Activated naive CD4-positive, alpha-beta T cell treated with anti-CD3 and anti-CD28 coated beads, Interleukin-2, amount 50 U/mL, for 16 hours (primary cell): ENCODE results near the gene TDRD9.
"Not testable (repeated sequence)": the region's sequence is repeated elsewhere in the genome, so short reads cannot be mapped to it uniquely, and the experiment has no call there.

Experiments
- DNase-seq: peaks from one replicate; pipeline ENCODE4 v3.0.0-alpha.2; 2020

Gene TDRD9

GRCh38 chr14:103928011-103928890 lies at the start of gene TDRD9:
Gene TDRD9, plus strand, starts transcription at chr14:103928456. Its CDS starts 54 bp downstream, at chr14:103928510.
- no peak for DNase-seq

GRCh38 chr14:103879118-103879569 lies 49.1 kb upstream of the TDRD9 start:
- DNase-seq: no peak

- no peak for DNase-seq
These were observed 48.5 kb upstream of the TDRD9 start for GRCh38 chr14:103879570-103880347.

GRCh38 chr14:103880348-103881267 lies 47.6 kb upstream of the TDRD9 start:
- DNase-seq: no peak

GRCh38 chr14:103881268-103882201 lies 46.7 kb upstream of the TDRD9 start:
- no peak for DNase-seq

GRCh38 chr14:103882503-103883262 lies 45.6 kb upstream of the TDRD9 start:
- no peak for DNase-seq

- no peak for DNase-seq
These were observed 45.1 kb upstream of the TDRD9 start for GRCh38 chr14:103883263-103883523.

- no peak for DNase-seq
These were observed 43.4 kb upstream of the TDRD9 start for GRCh38 chr14:103884854-103885253.

- no peak for DNase-seq
These were observed 42.7 kb upstream of the TDRD9 start for GRCh38 chr14:103885509-103885932.

GRCh38 chr14:103886304-103887169 lies 41.7 kb upstream of the TDRD9 start:
- DNase-seq: no peak

GRCh38 chr14:103887170-103887501 lies 41.1 kb upstream of the TDRD9 start:
- no peak for DNase-seq

GRCh38 chr14:103887557-103888115 lies 40.6 kb upstream of the TDRD9 start:
- DNase-seq: no peak

GRCh38 chr14:103889002-103889312 lies 39.3 kb upstream of the TDRD9 start:
- not testable (repeated sequence) for DNase-seq

GRCh38 chr14:103889313-103890051 lies 38.8 kb upstream of the TDRD9 start:
- no peak for DNase-seq

- DNase-seq: no peak
These were observed 38.2 kb upstream of the TDRD9 start for GRCh38 chr14:103890052-103890371.

GRCh38 chr14:103890821-103891666 lies 37.2 kb upstream of the TDRD9 start:
- DNase-seq: no peak

GRCh38 chr14:103891667-103892215 lies 36.5 kb upstream of the TDRD9 start:
- no peak for DNase-seq

- DNase-seq: no peak
These were observed 36.0 kb upstream of the TDRD9 start for GRCh38 chr14:103892247-103892646.
